Loucy (cell line): Measurements from ENCODE around the gene VSTM5.

Source experiments
- H2AFZ ChIP-seq: fragments of 200-600 bp; sonication (generic); 2 replicates; pipeline ENCODE4 v1.6.0; 2016; ENCODE audit warnings: antibody characterized with exemption, mild to moderate bottlenecking, low read length, moderate library complexity
- H3F3A ChIP-seq: fragments of 200-600 bp; 2 replicates; pipeline ENCODE4 v1.6.0; 2016; ENCODE audit warnings: antibody characterized with exemption, low read depth, mild to moderate bottlenecking
- H3K27me3 ChIP-seq: fragments of 200-600 bp; sonication (generic); 2 replicates; pipeline ENCODE4 v1.6.1; 2014; ENCODE audit warnings: low read length, mild to moderate bottlenecking; ENCODE audit not compliant: insufficient read depth, poor library complexity, severe bottlenecking
- H3K36me3 ChIP-seq: fragments of 200-600 bp; sonication (generic); 2 replicates; pipeline ENCODE4 v1.6.1; 2016; ENCODE audit warnings: low read length; ENCODE audit not compliant: insufficient read depth
- H3K4me1 ChIP-seq: fragments of 200-600 bp; sonication (generic); 2 replicates; pipeline ENCODE4 v1.5.1; 2014; ENCODE audit warnings: low read length, mild to moderate bottlenecking; ENCODE audit not compliant: insufficient read depth, poor library complexity, severe bottlenecking
- H3K4me2 ChIP-seq: fragments of 200-600 bp; sonication (generic); 2 replicates; pipeline ENCODE4 v1.6.0; 2014; ENCODE audit warnings: antibody characterized with exemption, low read length, low read depth, mild to moderate bottlenecking; ENCODE audit not compliant: poor library complexity, severe bottlenecking
- H3K4me3 ChIP-seq: fragments of 200-600 bp; sonication (generic); 2 replicates; pipeline ENCODE4 v1.5.1; 2014; ENCODE audit warnings: low read length, mild to moderate bottlenecking, mixed read lengths; ENCODE audit not compliant: poor library complexity, severe bottlenecking
- H3K79me2 ChIP-seq: fragments of 200-600 bp; sonication (generic); 2 replicates; pipeline ENCODE4 v1.6.1; 2014; ENCODE audit warnings: low read length; ENCODE audit not compliant: insufficient read depth
- H3K9ac ChIP-seq: fragments of 200-600 bp; sonication (generic); 2 replicates; pipeline ENCODE4 v1.6.0; 2014; ENCODE audit warnings: mild to moderate bottlenecking, low read depth, low read length, moderate library complexity; ENCODE audit not compliant: poor library complexity, severe bottlenecking
- H3K9me2 ChIP-seq: fragments of 200-600 bp; sonication (generic); replicated peaks from 2 replicates; pipeline ENCODE4 v1.6.1; 2016; ENCODE audit warnings: low read depth, low read length, mixed read lengths
- H3K9me3 ChIP-seq: fragments of 200-600 bp; sonication (generic); 2 replicates; pipeline ENCODE4 v1.6.1; 2014; ENCODE audit warnings: mild to moderate bottlenecking, antibody characterized with exemption, low read length, low read depth; ENCODE audit not compliant: insufficient read depth
- H4K20me1 ChIP-seq: fragments of 200-600 bp; sonication (generic); 2 replicates; pipeline ENCODE4 v1.6.0; 2014; ENCODE audit warnings: antibody characterized with exemption, low read length, mild to moderate bottlenecking; ENCODE audit not compliant: insufficient read depth, poor library complexity, severe bottlenecking
- CTCF ChIP-seq: fragments of 200-600 bp; sonication (generic); conservative IDR thresholded peaks from 2 replicates; pipeline ENCODE4 v1.5.1; 2014; ENCODE audit warnings: mild to moderate bottlenecking, antibody characterized with exemption, low read length
- EZH2phosphoT487 ChIP-seq: fragments of 200-600 bp; IDR thresholded peaks from 2 replicates; pipeline ENCODE4 v1.6.1; 2018; ENCODE audit warnings: antibody characterized with exemption, mild to moderate bottlenecking, moderate library complexity, borderline replicate concordance

VSTM5 gene

DNA sequence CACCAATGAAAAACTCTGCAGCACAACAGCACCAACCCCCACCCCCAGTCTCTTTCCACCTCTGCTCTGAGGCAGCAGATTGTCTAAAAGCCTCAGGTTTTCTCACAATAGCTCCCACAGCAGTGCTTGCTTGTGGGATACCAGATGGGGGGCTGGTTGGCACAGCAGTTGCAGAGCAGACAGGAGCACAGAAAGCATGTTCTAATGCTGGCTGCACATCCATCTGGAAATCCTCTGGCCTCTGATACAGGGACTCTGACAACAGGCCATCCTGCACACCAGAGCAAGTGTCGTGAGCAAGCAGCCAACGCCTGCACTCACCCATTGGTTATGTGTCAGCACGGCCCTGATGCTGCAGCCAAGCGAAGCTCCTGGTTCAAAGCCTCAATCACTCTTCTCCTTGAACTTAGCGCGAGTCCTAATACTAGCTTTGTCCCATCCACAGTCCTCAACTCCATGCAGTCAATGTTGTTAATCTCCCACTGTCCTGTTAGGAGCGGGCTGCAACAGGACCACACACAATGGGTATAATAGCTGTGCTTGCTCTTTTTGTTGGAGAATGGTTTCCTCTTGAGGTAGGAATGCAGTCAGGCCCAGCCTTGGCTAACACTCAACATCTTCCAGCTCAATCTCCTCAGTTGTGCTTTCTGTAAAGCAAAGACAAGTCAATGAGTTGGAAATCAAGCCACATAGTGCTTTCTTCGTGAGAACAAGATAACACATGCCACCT lies 30.3 kb downstream of the VSTM5 start:
- H4K20me1 ChIP-seq = no peaks in the 10 kb centered on the region
- H3K4me2 ChIP-seq = no peak overlapping the region
- no peak overlapping the region for H2AFZ ChIP-seq
- H3K27me3 ChIP-seq = no peaks in the 10 kb centered on the region
- no peak for TF ChIP-seq CTCF
- no peak for TF ChIP-seq EZH2phosphoT487
- H3F3A ChIP-seq = no peaks in the 10 kb centered on the region
- peaks cover 5% of the 10 kb centered on the region; the same call in 1 of the 2 replicates for H3K36me3 ChIP-seq
- no peaks in the 10 kb centered on the region for H3K9me3 ChIP-seq
- no peak overlapping the region for H3K4me3 ChIP-seq
- H3K9ac ChIP-seq = no peak overlapping the region
- H3K4me1 ChIP-seq = no peaks in the 10 kb centered on the region
- H3K9me2 ChIP-seq = no peaks in the 10 kb centered on the region
- H3K79me2 ChIP-seq = no peaks in the 10 kb centered on the region

- no peaks in the 10 kb centered on the region for H3K4me1 ChIP-seq
- TF ChIP-seq EZH2phosphoT487 (no peak), CTCF (no peak)
These were observed 32.7 kb downstream of the VSTM5 start for GRCh38 chr11:93817426-93818348.

GRCh38 chr11:93814966-93815633 lies 35.3 kb downstream of the VSTM5 start:
- H3K9me3 ChIP-seq = no peaks in the 10 kb centered on the region
- no peaks in the 10 kb centered on the region for H3F3A ChIP-seq
- no peaks in the 10 kb centered on the region for H3K79me2 ChIP-seq
- no peaks in the 10 kb centered on the region for H3K4me1 ChIP-seq
- no peaks in the 10 kb centered on the region for H3K9me2 ChIP-seq
- TF ChIP-seq CTCF (no peak), EZH2phosphoT487 (no peak)
- no peak overlapping the region for H3K4me3 ChIP-seq
- no peaks in the 10 kb centered on the region for H4K20me1 ChIP-seq
- H3K36me3 ChIP-seq = peaks cover 51% of the 10 kb centered on the region
- no peaks in the 10 kb centered on the region for H3K27me3 ChIP-seq
- H3K9ac ChIP-seq = no peak overlapping the region
- no peak overlapping the region for H2AFZ ChIP-seq
- H3K4me2 ChIP-seq = no peak overlapping the region

More at GRCh38 chr11:93817426-93818348, 32.7 kb downstream of the VSTM5 start:
- H2AFZ ChIP-seq = no peak overlapping the region
- no peak overlapping the region for H3K9ac ChIP-seq
- H3K9me3 ChIP-seq = no peaks in the 10 kb centered on the region
- H3K4me2 ChIP-seq = no peak overlapping the region
- H4K20me1 ChIP-seq = no peaks in the 10 kb centered on the region
- H3K4me3 ChIP-seq = no peak overlapping the region
- no peaks in the 10 kb centered on the region for H3K79me2 ChIP-seq
- H3F3A ChIP-seq = no peaks in the 10 kb centered on the region
- peaks cover 27% of the 10 kb centered on the region; the same call in 1 of the 2 replicates for H3K36me3 ChIP-seq
- H3K27me3 ChIP-seq = no peaks in the 10 kb centered on the region
- H3K9me2 ChIP-seq = no peaks in the 10 kb centered on the region
